HG03558 (cell line): ENCODE data around the gene KLHL24.
"Not testable (repeated sequence)": the region's sequence is repeated elsewhere in the genome, so short reads cannot be mapped to it uniquely, and the experiment has no call there.

Experiments used
- ATAC-seq: cut with Tn5 transposase; IDR thresholded peaks from one replicate; pipeline ENCODE4 v1.9.1; 2021; ENCODE audit warnings: moderate number of reproducible peaks; ENCODE audit not compliant: unreplicated experiment; ENCODE audit errors: extremely low read depth

Gene KLHL24

DNA sequence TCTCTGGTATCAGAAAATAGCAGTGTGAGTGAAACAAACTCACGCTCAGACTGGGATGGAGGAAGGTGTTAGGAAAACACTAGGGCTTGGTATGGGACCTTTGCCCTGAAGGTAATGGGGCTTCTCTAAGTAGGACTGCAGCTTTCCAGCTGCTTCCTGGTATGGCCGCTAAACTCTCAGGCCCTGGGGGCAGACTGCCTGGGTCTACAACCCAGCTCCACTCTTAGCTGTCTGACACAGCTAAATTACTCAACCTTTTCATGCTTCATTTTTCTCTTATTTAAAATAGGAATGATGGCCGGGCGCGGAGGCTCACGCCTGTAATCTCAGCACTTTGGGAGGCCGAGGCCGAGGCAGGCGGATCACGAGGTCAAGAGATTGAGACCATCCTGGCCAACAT, 57.0 kb downstream of the KLHL24 start:
- no peak for ATAC-seq

DNA sequence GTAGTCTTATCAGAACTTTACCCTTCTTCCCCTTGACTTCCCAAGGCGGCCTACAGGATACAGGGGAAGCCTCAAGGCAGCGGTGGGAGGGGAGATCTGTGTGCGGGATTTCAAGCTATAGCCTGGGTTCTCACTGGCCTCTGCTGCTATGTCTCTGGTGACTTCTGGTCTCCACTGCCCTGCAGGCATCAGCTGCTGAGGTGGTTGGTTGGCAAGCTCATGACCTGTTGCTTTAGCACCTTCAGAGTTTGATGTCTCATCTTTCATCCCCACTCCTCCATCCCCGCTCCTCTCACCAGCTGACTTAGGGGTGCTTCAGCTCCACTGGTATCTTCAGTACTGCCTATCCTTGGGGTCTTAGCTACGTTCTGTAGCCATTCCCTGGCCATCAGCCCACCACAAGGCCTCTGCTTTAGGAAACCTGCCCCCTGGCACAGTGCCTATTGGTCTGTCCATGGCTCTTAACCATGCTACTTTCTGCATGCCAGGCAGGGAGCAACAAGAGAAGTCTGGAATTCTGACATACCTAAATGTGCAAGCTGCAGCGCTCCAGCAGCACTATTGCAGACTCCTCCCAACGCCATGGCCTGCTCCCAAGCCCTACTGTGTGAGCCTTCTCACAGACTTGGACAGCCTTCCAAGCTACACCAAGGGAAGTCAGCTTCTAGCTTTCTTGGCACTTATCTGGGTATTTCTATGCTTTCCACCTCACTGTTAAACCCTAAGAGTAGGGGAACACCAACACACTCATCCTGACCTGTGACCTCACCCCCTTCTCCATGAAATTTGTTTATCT, 60.3 kb downstream of the KLHL24 start:
- ATAC-seq: no peak

DNA sequence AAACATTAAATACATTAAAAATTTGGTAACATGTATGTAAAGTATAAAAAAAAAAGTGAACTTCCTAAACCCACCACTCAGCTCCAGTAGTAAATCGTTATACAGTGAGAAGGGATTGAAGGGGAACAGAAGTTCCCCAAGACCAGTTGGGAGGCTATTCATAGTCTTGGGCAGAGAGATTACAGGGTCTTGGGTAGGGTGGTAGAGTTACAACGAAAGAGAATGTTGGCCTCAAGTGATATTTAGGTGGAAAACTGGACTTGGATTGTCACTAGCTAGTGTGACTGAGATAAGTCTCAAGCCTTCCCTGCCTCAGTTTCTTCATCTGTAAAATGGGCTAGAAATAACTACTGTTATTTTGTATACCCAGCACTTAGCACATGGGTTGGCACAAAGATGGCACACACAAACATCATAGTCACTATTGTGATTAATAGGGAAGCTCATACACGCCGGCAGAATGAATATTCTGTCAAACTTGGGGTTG, 61.7 kb downstream of the KLHL24 start:
- no peak for ATAC-seq

DNA sequence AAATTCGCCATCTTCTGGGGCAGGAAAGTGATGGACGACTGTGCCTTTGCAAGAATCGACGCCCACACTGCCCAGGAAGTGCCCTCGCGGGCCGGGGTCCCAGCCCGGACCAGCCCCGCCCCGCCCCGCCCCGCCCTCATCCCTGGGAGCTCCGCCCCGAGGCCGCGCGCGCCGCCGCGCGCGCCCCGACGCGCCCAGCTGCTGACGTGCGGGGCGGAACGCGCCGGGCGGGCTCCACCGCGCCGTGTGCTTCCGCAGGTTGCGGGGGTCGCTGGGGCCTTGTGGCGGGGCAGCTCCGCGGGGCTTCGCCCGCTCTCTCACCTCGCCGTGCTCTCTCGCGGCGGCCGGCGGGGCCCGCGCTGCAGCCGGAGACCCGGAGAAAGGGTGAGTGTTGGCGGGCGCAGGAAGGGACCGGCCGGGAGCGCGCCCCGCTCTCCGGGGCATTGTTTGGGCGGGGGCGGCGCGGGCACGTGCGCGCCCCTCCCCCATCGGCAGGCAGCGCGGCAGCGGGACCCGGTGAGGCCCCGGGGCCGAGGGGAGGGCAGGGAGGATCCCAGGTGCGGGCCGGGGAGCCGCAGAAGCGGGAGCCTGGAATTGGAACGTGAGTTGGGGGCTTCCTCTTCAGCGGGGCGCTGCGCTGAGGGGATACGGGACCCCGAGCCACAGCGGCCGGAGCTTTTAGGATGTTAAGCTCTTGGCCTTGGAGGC, 62.3 kb downstream of the KLHL24 start, which contains the start of gene YEATS2:
YEATS2 (plus strand) TSS at position 188 of the 708 bp plus-strand sequence. CDS start 17,366 bp downstream, outside the sequence.
- ATAC-seq: peak; percentile 62

DNA sequence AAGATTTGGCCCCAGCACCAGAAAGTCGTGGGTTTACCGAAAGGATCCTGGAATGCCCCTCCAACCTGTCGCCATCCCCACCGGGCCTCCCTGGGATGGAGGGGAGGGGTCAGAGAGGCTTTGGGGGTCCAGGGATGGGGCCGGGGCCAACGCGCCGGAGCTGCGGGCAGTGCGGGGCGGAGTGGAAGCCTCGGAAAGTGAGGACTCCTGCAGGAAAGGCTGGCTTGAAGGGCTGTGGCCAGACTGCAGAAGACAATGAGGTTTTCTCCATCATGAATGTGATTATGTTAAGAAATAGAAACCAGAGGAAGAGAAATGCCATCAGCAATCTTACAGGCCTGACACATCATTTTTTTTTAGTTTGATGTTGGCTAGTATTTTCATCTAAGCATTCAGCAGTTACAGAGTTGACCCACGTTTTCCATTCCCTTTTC, 62.9 kb downstream of the KLHL24 start:
- ATAC-seq: no peak

DNA sequence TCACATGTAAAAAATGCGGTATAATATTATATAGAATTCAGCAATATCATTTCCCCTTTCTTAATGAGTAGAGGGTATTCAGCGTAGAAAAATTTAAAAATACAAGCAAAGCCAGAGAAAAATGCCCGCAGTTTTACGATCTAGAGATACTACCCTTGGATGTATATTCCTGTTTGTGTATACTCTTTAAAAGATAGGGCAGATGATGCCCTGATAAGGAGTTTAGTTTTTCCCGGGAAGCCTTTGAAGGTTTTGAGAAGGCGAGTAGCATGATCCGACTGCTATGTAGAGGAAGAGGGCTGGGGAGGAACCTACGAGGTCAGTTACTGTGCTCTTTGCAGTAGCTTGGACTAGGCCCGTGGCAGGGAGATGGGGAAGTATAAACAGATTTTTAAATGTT, 63.3 kb downstream of the KLHL24 start:
- ATAC-seq: no peak

DNA sequence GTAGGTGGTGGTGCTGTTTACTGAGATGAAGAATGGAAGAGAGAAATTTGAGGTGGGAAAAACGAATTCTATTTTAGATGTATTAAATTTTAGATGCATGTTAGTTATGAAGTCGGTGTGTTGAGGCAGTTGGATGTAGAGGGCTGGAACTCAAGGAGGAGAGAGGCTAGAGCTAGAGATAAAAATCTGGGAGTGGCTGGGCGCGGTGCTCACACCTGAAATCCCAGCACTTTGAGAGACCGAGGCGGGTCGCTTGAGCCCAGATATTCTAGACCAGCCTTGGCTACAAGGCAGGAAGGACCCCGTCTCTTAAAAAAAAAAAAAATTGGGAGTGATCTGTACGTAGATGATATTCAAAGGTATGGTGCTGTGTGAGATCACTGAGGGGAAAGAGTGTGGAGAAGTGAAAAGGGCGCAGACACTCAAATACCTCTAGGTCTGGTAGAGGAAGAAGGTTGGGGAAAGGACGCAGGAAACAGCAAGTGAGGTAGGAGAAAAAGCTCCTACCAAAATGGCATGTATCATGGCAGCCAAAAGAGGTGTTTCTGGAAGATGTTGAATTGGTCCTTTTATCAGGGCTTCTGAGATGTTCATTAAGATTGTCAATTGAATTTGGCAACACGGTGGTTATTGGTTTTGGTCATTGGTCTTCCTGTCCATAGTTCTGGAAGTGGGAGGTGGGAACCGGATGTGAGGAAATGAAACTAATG, 64.0 kb downstream of the KLHL24 start:
- no peak for ATAC-seq

DNA sequence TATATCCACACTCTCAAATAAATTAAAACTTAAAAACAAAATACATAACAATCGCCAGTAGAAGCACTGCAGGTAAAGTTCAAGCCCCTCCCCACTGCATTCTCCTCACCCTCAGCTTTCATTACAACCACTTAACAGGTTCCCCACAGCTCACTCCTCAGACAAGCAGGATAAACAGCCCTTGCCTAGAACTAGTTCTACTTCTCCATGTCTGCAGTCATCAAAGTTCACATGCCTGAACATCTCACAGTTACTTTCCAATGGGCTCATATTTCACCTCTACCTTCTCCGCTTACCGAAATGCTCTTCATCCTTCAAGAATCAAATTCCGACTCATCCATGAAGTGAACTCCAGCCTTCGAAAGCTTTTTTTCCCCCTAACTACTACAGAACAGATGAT, 66.3 kb downstream of the KLHL24 start:
- ATAC-seq: no peak

DNA sequence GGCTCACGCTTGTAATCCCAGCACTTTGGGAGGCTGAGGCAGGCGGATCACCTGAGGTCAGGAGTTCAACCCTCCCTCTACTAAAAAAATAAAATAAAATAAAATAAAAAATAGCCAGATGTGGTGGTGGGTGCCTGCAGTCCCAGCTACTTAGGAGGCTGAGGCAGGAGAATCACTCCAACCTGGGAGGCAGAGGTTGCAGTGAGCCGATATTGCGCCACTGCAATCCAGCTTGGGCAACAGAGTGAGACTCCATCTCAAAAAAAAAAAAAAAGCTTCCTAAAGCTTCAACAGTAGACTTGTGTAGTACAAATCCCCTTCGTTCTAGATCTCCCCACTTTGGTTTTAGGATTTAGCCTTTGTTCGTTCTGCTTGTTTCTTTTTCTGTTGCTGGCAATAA, 68.5 kb downstream of the KLHL24 start:
- not testable (repeated sequence) for ATAC-seq

DNA sequence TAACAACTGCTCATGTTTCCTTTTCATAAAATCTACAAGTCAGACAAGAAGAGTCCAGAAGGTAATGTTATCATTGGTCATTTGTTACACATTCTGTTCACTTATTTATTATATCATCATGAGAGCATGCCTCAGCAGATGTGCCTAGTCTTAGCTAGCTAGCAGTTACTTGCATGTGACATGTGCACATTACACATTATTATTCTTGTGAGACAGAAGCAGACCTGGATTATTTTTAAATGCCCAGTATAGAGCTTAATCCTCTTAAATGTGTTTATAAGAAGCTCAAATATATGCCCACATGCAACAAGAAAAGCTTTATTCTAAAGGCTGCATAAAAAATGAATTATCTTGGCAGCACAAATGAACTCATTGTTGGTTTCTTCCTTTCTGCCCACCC, 74.8 kb downstream of the KLHL24 start:
- ATAC-seq: no peak

DNA sequence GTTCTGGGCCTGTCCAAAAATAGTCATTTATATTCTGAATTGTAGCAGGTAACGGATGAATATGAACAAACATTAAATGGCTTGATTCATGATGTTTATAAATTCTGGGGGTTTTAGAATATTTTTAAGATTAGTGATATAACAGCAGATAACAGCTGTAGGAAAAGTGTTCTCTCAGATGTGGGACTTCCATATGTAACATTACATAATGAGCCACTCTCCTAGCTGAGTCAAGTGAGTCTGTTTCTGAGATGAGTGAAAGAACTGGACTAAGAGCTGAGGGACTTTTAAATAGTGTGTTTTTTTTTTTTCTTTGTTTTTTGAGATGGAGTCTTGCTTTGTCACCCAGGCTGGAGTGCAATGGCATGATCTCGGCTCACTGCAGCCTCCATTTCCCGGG, 76.1 kb downstream of the KLHL24 start:
- ATAC-seq: no peak

DNA sequence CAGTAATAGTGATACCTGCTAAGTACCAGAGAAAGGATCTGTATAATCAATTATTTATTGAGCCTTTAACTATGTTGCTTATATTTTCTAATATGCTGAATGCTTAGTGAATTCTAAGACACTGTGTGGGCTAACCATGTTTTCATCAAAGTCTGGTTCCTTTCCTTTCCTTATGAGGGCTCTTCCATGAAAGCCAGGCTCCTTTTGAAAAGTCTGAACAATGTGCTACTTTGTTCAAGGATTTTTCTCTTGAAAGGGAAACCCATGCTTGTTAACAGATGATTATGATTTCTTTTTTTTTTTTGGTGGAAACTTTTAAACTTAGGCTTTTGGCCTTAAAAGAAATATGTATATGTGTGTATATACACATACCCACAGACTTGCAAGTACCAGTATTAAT, 79.2 kb downstream of the KLHL24 start:
- no peak for ATAC-seq

DNA sequence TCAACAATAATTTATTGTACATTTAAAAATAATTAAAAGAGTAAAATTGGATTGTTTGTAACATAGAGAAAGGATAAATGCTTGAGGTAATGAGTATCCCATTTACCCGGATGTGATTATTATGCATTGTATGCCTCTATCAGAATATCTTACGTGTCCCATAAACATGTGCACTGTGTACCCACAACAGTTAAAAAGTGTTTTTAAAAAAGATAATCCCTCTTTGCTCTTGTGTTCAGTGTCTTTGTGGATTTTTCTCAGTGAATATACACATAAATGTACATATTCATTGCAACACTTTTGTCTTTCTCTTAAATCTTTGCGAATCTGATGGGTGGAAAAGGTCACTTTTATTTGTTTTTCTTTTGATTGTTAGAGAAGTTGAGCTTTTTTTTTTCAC, 82.6 kb downstream of the KLHL24 start:
- no peak for ATAC-seq

DNA sequence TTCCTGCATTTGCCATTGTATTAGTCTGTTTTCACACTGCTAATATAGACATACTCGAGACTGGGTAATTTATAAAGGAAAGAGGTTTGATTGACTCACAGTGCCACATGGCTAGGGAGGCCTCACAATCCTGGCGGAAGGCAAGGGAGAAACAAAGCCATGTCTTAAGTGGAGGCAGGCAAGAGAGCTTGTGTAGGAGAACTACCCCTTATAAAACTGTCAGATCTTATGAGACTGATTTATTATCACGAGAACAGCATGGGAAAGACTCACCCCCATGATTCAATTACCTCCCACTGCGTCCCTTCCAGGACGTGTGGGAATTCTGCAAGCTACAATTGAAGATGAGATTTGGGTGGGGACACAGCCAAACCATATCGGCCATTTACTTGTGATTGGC, 90.0 kb downstream of the KLHL24 start:
- ATAC-seq: no peak

DNA sequence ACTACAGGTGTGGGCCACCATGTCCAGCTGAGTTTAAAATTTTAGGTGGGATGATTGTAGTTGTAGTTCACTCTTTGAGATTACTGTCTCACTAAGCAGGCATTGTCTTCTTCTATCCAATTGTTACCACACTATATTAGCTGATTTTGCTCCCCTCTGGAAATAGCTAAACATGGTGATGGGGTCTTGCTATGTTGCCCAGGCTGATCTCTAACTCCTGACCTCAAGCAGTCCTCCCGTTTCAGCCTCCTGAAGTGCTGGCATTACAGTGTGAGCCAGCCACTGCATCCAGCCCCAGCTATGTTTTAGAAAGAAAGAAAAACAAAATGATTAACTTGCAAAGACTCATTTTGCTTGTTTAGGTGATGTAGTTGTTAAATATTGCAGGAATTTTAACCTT, 92.8 kb downstream of the KLHL24 start:
- no peak for ATAC-seq

DNA sequence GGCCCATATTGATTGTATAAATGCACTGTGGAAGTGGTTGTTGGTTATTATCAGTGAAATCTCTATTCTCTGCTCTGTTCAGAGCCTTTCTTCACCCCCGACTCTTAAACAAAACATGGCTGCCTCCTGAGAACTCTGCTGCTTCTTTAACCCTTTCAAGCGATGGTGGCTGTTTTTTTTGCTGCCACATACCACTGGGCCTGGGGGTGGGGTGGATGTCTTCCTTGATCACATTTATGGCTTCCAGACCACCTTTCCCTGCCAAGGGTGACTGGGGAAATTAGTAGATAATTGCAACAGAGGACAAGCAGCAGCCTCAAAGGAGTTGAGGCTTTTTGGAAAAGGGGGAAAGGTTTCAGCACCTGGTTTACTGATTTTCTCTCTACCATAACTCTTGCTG, 94.9 kb downstream of the KLHL24 start:
- ATAC-seq: no peak

DNA sequence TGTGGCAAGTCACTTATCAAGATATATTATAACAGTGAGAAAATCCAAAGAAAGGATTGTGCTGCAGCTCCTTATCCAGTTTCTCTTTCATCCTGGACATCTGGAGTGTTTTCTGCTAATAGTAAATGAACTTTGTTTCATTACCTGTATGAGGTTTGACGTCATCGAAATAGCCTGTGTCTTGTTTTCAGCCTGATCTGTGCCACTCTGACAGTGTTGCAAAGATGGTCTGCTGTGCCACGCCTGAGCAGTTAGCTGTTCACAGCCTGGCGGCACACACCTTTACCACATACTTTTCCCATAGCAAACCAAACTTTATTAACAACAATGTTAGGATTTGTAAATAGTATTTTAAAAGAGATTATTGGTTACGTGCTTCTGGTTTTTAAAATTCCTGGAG, 96.2 kb downstream of the KLHL24 start:
- no peak for ATAC-seq

DNA sequence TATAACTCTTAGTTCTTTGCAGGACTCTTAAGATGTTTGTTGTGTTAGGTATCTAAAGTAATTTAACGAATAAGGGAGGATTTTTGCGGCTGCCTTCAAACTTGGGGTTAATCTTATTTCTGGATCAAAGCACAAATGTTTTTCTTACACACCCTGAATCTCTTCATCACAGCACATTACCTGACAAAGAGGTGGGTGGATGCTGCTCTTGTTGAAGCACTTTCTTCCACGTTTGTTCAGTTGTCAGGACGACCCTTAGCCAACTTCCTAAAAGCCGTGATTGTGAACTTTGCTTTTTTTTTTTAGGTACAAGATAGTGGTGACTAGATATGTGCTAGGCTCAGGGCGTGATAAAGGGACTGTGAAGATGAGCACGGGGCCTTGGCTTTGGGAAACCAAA, 98.1 kb downstream of the KLHL24 start:
- ATAC-seq: no peak
